Sigmoid colon (tissue), 4 donors: ENCODE results near the gene PAX3.

Experiments used
- CTCF ChIP-seq, 4 experiments: fragments of 450-650 bp in 3 of 4; fragments of 200-600 bp in 1 of 4; IDR thresholded peaks; one replicate each; pipeline ENCODE4 v1.5.1; 2016 to 2019; ENCODE audit warnings: antibody characterized with exemption in 4 of 4, mild to moderate bottlenecking in 3 of 4, moderate library complexity in 2 of 4
- POLR2A ChIP-seq, 2 donors: fragments of 450-650 bp; IDR thresholded peaks; one replicate each; pipeline ENCODE4 v1.6.1; 2016; ENCODE audit warnings: antibody characterized with exemption in 2 of 2, mild to moderate bottlenecking in 2 of 2, moderate library complexity in 2 of 2
- POLR2AphosphoS5 ChIP-seq, 4 donors: sonication (generic); formaldehyde crosslinking; IDR thresholded peaks; one replicate each; pipeline ENCODE4 v1.6.1; 2017; ENCODE audit warnings: antibody characterized with exemption in 4 of 4

DNA sequence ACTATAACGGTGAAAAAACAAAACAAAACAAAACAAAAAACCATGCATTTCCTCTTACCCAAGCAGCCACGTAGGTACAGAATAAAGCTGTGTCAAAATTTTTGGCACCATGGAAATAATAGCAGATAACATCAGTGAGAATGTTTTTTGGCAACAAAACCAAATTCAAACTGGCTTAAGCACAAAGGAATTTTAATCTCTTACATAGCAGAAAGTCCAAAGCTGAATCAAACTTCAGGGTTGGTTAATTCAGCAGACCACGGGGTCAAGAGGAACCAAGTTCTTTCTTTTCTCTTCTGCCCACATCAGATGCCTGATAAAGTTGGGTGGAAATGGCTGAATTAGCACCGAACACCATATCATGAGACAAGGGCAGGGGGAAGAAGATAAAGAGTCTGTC lies 129.5 kb downstream of the PAX3 start:
- TF ChIP-seq POLR2A (IDR thresholded peaks at IDR 0.05) (no peak), CTCF (IDR thresholded peaks at IDR 0.05) (no peak), POLR2AphosphoS5 (IDR thresholded peaks at IDR 0.05) (no peak)
